NK-92 (cell line): ENCODE data around the gene KCNA10.
"Not testable (repeated sequence)": the region's sequence is repeated elsewhere in the genome, so short reads cannot be mapped to it uniquely, and the experiment has no call there.

Experiments
- DNase-seq: peaks from one replicate; lab custom pipeline; 2025; ENCODE audit not compliant: unreplicated experiment; lab: John Stamatoyannopoulos, UW

The KCNA10 gene

DNA sequence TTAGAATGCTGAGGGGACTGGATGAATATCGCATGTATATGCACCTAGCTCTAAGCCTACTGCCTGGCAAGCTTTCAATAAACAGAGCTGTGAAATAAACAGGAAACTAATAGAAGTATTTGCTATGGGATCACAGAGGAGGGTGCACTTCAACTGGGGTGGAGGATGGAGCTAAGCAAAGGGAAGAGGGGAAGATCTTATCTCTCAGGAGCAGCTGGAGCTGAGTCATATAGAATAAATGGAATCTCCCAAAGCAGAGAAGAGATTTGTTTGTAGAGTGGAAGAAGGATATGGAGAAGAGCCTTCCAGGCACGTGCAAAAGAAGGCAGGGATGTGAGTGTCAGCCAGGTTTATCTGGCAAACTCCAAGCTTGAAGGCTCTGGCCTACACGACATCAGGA, 17.0 kb upstream of the KCNA10 start:
- no peak for DNase-seq

DNA sequence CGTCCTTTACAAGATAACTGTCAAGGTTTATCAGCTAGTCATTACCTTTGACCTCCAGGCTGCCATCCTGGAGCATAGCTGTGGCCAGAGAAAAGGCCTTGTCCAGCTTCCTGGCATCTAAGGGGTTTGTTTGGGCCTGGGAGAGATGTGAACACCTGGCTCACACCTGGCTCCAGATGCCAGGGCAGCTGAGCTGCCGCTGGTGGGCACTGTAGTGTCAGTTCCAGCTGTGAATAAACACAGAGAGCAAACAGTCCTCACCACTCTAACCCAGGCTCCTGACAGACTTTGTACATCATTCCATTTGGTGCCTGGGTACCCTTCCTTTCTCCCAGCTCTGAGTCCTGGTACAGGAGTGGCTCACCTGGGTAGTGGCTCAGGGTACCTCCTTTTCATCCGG, 14.3 kb upstream of the KCNA10 start:
- DNase-seq, result no peak

DNA sequence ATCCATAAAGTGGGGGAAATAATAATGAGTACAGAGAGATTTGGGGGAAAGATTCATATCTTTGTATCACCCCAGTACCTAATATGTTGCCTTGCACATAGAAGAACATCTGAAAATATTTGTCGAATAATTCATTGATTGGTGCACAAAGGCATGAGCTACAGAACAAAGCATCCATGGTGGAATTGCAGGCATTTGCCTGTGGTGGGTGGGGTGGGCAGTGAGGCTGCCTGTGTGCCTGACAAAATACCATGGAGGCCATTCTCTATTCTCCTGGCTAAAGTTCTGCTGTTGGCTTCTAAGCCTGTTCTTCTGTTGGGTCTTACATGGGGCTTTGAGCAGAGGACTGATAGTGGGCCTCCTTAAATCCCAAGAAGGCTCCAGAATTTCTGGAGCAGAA, 10.0 kb upstream of the KCNA10 start:
- no peak for DNase-seq

DNA sequence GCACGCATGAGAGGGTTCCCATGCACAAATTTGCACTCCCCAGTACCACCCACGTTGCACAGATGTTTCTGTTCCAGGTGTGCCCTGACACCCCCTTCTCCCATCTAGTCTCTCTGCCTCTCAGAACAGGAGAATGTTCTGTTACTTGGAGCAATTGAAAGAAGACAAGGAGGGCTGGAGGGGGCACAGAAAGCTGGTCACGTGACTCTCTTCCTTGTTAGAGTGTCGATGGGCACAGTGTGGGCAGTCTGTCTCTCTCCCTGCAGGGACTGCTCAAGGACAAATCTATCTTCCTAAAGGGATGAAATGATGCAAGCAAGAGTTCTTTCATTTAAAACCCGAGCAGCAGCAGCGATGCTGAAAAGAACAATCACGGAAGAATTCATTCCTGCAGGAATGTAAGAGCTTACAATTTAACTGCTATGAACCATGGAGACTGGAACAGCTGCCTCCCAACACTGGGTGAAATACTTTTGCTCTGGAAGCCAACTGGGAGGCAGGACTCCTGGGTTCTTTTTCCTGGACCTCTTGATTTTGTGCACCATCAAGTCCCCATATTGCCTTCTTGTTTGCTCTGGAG, 7.3 kb upstream of the KCNA10 start:
- DNase-seq, result no peak

DNA sequence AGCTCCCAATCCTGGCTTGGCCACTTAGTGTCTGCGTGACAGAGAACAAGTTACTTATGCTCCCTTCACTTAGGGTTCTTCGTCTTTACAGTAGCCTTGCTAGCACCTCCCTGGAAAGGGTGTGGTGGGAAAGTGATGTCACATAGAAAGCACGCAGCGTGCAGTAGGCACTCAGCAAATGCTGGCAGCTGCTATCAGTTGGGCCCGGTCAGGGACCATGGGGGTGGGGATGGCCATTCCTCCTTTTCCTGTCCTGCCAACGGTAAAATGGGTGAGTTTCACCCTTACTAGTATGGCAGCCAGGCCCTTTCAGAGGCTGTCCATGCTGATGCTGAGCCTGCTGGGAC, 6.2 kb upstream of the KCNA10 start:
- no peak for DNase-seq

DNA sequence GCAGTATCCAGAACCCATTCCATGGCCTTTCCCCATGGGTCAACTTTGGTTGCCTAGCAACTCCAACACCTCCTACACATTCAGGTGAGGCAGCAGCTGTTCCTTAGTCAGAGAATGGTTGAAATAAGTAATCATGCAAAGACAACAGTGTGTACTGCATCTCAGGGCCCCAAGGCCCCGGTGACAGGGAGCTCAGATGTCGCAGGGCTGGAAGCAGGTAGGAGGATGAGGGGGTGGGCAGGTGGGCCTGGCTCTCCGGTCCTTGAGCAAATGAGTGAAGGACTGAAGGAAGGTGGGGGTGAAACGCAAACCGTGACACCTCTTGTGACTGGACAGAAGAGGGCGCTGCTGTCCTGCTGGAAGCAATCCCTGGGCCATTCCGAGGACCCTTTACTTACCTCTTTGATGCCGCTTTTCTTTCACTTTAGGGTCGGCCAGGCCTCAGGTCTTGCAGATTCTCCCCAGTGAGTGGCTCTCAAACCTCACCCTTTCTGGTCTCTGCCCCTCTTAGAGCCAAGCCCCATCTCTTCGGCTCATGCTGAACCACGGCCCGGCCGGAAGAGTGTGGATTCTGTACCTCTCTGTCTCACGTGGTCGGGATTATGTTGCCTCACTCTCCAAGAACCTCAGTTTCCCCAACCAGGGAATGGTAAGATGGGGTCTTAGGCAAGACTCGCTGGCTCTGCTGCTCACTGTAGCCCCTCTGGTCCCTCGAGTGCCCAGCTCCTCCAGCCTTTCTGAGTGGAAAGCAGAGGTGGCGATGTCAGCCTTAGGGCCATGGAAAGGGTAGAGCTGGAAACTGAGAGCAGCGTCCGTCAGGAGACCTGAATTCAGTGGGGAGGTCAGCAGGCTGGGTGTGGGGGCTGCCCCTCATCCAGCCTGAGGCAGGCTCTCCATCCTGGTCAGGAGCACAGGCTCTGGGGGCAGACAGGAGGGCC, 5.6 kb upstream of the KCNA10 start:
- DNase-seq, result no peak

DNA sequence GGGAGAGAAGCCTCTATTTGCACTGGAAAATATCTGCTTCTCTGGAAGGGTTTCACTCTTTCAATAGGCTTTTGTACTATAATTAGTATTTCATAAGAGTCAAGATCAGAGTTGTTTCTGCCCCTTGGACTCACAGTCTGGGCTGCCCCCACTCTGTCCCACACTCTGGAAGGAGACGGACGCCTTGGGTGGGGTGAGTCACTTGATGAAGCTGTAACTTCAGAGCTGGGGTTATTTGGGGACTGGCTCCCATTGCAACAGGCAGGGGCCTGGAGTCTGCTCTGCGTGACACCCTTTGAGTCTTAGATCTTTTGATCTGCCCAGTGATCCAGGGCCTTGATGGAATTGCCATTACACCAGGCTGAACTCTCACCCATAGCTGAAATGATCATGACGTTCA, 4.0 kb upstream of the KCNA10 start:
- no peak for DNase-seq

DNA sequence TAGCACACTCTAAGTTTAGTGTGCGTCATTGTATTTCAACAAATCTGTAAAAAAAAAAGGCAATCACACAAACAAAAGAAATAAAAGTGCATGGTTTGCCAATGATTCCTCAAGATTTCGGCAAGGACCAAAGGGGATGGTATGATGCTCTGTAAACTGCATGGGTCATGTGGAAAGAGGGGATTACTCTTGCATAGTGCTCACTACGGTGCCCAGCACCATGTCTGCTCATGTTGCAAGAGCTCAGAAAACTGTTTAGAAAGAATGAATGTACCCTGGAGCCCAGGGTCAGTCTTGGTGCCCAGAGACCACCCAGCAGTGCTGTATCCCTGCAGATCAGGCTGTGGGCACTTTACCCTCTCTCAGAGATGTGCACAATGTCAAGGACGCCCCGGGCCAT, 3.6 kb upstream of the KCNA10 start:
- no peak for DNase-seq

DNA sequence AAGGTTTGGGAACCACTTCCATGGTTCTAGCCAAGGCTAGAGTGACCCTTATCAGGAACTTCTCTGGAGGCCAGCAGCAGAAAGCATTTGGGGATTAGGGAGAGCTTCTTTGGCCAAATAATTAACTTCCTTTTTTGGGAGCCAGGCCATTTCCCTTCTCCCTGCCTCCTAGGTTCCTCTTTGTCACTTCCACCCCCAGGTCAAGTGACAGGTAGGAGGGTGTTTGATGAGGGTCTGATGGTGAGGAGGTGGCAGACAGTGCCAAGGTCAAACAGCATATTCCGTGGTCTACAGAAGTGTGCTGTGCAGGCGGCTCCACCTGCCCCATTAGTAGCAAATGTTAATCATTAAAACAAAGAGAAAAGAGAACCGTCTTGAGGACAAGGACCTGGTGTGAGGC, 1.9 kb upstream of the KCNA10 start:
- DNase-seq, result no peak

DNA sequence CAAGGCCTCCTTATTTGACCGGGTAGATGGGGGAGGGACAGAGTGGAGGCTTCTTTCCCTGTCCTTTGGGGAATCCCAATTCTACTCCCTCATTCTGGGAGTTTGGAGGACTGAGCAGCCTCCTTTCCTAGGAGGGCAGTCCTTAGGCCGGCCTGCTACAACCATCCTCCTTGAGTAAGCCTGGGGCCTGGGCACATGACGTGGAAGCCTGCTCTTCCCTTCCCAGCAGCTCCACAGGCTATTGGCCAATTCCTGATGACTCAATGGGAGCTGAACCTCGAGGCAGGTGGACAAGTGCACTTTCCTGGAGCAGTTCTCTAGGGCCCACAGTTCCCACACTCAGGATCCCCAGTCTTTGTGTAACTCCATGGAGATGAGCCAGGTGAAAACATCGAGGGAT, 3.1 kb downstream of the KCNA10 start:
- no peak for DNase-seq

DNA sequence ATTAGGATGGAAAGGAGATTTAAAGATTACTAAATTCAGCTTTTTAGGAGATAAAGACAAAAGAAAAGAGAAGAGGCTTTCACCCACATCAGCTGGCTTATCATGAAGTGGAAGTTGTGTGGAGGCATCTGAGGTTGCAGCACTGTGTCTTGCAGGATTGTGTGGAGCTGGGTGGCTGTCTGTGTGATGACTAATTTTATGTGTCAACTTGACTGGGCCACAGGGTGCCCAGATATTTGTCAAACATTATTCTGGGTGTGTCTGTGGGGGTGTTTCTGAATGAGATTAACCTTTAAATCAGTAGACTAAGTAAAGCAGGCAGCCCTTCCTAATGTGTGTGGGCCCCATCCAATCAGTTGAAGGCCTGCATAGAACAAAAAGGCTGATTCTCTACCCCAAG, 3.9 kb downstream of the KCNA10 start:
- DNase-seq, result no peak

DNA sequence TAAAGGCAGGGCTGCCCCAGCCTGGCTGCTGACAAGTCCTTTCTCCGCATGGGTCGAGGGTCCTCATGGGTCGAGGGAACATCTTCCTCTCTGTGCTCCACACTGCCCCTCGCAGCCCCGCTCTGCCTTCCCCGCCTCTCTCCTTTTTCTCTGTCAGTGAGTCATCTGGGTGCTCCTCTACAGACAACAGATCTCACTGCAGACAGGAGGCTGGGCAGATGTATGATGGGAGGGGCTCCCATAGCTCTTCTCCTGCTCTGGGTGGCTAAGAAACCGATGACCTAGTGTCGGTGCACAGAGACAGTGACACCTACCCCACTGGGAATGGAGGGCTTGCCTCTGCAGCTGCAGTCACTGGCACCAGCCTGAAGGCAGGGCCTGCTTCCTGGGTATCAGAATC, 5.5 kb downstream of the KCNA10 start:
- DNase-seq, result no peak

DNA sequence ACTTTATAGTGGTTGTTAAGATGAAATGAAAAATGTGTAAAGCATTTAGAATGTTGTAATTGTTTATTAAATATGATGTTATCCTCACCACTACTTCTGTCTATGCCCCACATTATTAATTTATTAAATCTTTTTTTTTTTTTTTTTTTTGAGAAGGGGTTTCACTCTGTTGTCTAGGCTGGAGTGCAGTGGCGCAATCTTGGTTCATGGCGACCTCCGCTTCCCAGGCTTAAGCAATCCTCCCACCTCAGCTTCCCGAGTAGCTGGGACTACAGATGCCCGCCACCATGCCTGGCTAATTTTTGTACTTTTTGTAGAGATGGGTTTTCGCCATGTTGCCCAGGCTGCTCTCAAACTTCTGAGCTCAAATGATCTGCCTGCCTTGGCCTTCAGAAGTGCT, 7.5 kb downstream of the KCNA10 start:
- DNase-seq, result no peak

DNA sequence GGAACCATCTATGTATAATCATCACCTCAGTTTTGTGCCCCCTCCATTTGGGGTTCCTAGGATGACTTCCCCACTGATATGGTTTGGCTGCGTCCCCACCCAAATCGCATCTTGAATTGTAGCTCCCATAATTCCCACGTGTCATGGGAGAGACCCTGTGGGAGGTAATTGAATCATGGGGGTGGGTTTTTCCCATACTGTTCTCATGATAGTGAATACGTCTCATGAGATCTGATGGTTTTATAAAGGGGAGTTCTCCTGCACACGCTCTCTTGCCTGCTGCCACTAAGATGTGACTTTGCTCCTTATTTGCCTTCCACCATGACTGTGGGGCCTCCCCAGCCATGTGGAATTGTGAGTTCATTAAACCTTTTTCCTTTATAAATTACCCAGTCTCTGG, 8.1 kb downstream of the KCNA10 start:
- DNase-seq, result not testable (repeated sequence)

DNA sequence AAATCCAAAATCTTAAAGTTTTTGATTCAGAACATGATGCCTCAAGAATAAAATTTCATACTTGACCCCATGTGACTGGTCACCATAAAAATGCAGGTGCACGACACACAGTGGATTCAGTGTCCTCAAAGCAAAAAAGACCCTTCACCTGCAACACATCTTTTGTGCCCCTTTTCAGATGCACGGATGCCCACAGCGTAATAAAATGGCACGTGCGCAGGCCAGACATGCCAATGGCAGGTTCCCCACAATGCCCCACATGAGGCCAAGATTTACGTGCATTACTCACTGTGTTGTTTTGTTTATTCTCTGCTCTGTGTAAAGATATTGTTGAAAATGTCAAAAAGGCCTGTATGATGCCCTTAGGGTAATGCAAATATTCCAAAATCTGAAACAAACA, 9.3 kb downstream of the KCNA10 start:
- no peak for DNase-seq

DNA sequence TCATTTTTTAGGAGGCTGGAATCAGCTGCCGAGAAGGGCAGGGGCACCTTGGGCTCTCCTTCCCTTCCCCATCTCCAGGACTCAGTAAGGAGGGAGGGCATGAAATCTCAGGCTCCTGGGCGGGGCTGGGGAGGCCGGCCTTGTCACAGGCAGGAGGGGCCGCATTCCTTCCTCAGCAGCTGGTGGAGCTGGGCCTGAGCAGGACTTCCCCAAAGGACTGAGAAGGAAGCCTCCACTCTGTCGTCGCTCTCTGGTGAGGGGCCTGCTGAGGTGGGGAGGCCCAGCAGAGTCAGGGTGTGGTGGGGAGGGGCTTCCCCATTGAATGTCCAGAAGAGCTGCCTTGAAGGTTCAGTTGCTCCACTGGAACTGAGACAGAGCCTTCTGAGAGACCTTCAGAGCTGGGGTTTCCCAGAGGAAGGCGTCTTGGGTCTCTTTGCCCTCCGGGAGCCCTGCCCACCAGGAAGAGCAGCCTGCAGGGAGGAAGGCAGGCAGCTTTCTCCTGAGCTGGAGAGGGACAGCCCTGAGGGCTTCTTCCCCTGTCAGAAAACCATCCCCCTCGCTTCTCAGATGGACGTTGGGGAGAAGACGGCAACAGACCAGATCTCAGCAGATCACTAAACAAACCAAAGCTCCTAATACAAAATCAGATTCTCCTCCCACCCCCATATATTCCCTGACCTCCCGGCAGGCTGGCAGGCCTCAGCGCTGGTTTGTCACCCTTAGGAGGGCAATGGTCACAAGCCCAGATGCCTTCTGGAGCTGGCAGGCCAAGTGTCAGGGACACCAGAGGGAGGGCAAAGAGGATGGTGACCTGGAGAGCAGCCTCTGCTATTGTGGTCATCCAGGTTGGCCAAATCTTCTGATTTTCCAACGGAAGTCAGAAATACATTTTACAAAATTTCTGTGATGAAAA, 10.7 kb downstream of the KCNA10 start:
- DNase-seq, result no peak

DNA sequence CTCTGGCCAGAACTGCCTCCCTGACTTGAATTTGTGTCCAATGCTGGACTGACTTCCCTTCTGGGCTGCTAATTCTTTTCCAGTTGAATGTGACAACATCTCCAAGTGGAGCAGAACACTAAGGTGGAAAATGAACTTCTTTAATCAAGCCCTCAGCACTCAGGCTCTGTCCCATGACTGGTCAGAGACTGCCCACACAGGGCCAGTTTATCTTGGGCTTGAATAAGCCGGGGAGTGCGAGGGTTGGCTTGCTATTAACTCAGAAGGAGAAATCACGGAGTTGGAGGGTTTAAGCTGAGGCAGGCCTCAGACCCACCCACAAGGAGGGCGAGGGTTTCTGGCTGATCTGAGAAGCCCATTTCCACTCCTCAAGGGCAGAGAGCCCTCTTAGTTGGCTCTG, 12.4 kb downstream of the KCNA10 start:
- DNase-seq, result no peak

DNA sequence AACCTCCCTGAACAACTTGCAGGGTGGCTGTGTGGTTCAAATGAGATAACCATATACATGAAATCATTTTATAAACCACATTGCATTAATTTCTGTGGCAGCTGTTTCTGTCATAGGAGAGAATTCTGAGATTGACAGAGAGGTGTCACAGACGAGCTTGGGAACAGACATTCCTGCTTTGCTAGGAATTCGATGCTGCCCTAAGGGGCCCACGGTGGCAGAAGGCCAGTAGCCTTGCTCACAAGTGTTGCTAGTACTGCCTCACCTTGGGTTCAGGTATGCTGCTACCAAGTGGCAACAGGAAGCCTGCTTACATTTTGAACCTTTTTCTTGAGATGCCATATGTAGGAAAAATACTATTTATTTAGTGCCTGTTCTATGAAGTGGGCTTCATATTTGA, 13.4 kb downstream of the KCNA10 start:
- no peak for DNase-seq

DNA sequence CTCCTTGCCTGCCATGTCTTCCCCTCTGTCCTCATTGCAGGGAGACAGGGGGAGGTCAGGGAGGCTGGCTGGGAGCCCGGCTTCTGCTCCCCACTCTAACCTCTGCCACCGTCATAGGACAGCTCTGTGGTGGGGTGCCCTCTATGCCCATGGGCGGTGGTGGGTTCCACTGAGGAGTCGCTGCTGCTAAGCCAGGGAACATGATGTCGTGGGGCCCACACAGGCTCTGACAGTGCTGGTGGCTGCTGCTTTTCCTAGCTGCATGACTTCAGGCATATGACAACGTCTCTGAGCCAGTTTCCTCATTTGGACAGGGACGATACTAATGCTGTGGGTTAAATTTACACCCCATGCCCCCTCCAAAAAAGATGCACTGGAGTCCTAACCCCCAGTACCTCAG, 14.7 kb downstream of the KCNA10 start:
- DNase-seq, result no peak

DNA sequence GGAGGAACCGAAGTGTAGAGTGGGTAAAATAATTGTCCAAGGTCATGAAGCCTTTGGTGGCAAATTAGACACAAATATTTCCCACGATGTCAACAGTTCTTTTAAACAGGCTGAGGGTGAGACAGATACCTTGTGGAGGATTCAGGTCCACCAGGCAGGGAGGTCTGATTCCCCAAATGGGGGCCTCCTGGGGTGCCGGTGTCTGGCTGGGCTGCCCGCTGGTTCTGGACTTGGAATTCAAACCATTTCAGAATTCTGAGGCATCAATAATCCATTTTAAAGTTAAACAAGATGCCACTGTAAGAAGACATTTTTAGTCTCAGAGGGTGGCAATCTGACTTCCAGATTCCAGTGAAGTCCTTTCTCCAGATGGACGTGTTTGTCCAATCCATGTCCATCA, 15.5 kb downstream of the KCNA10 start:
- no peak for DNase-seq

DNA sequence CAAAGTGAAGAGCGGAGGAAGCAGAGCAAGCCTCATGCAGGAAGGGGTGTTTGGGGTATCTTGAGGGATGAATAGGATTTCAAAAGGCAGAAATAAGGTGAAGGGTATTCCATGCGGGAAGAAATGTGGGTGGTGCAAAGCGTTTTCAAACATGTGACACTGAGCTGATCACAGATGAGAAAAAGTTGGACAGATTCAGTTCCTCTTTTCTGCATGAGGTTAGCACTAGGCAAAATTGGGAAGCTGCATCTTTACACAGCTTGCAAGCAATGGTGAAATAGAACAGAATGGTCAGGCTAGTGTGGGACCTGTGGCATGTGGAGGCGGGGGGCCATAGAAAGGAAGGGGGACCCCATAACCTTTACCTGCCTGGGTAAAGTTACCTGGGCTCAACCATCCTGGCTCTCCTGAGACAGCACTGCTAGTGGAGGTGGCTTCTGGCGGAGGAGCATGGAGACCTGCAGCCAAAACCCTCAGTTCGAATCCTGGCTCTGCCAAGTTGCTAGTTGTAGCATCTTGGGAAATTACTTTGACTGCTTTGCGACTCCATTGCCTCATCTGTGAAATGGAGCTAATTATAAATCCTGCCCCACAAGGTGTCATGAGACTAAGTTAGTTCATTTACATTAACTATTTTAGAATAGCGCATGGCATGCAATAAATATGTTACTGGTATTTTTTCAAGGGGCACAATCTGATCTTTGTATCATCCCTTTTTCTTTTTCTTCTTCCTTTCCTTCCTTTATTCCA, 16.4 kb downstream of the KCNA10 start:
- no peak for DNase-seq
